DMS79 (cell line): ENCODE results near the gene FAM13B.
"Not testable (repeated sequence)": the region's sequence is repeated elsewhere in the genome, so short reads cannot be mapped to it uniquely, and the experiment has no call there.

ENCODE experiments used
- DNase-seq: peaks from one replicate; lab custom pipeline; 2025; lab: John Stamatoyannopoulos, UW

Gene FAM13B

DNA sequence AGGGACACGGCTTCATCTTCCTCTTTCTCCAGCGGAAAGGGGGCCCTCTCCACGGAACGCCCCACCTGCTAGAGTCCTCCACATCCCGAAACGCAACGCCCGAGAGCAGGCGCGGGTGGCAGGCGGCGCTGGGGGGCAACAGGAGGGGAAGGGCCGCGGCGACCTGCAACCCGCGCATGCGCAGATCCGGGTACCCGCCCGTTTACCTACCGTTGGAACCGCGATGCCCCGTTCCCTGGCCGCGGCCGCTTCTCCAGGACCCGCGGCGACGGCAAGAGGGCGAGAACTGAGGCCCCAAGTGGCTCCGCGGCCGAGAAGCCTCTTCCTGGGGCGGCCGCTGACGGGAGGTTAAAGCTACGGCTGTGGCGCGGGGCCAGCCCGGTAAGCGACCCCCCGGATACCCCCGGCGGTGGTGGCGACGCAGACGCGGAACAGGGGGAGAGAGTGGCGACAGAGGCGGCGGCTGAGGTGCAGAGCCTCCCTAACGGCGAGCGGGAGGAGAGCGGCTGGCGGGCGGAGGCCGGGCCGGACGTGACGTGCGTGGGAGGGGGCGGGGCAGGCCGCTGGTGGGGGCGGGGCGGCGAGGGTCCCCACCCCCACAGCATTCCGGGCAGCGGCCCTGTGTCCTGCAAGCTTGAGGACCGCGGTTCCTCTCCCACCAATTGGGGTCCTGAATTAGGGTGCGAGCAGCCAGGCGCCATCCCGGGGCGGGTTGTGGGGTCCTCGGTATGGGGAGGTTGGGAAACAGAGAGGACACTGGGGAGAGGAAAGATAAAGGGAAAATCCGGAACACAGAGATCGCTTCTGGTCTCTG lies at the start of gene FAM13B:
Gene FAM13B (minus strand): TSS at position 508 of the 814 bp plus-strand sequence. CDS start 13,968 bp downstream, outside the sequence.
- DNase-seq = peak; percentile 24

DNA sequence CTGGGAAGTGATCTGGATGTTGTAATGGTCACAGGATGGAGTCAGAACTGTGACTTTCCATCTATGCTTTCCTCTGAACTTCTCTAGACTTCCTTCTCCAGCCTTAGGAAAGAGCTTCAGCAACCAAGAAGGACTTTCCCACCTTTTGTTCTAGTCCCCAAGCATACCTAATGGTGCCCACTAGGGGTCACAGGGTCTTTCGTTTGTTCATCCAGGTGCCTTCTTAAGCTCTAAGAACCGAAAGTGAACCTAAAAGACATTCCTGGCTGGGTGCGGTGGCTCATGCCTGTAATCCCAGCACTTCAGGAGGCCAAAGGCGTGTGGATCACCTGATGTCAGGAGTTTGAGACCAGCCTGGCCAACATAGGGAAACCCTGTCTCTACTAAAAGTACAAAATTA lies 49.2 kb upstream of the FAM13B start:
- DNase-seq = no peak

DNA sequence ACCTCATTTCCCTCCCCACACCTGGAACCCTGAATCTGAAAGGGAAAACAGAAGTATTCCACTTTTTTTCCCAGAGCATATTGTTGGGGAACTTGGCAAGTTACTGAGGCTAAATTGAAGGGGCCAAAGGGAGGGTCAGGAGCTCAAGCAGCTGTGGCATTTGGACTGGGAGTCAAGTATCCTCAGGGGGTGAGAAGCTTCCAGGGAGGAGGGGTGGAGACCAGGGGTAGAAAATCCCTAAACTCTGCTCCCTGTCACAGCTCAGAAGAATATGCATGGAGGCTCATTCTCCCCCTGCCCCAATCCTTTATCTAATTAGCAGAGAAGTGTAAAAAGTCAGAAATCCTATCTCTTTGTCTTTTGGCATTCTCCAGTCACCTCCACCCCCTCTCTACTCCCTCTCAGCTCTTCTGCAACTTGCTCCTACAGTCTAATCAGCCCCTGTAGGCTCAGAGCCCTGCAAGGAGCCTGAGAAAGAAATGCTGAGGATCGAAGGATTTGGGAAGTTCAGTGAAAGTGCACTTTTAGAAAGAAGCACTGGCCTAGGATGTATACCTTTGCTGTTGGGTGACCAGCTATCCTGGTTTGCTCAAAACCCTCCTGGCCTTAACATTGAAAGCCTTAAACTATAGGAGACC lies 45.2 kb upstream of the FAM13B start:
- DNase-seq = no peak

DNA sequence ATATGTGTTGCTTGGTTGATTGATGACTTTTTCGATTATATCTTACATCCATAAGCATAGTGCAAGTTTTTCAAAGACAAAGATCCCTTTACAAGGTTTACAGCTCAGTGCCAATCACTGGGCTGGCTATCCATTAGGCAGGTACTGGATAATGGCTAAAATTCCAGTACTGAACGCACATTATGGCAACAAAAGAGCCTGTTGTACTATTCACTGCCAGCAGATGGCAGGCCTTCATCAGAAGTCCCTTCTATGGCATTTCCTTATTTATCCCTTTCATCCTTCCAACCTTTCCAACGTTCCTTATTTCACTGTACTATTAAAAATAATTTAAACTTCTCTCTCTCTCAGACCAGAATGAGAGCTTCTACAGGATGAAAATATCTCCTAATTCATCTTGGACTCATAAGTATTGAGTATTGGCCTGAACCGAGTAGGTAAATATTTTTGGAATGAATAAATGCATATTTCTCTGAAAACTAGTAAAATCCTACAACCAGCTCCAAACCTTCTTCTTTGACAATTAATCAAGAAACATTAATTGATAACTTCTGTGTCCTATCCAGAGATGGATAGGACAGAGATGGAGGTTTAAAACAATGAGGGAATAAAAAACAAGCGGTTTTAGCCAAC lies 44.3 kb upstream of the FAM13B start:
- DNase-seq = no peak

DNA sequence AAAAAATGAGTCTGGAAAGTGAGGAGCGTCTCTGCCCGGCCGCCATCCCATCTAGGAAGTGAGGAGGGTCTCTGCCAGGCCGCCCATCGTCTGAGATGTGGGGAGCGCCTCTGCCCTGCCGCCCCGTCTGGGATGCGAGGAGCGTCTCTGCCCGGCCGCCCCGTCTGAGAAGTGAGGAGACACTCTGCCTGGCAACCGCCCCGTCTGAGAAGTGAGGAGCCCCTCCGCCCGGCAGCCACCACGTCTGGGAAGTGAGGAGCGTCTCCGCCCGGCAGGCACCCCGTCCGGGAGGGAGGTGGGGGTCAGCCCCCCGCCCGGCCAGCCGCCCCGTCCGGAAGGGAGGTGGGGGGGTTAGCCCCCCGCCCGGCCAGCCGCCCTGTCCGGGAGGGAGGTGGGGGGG lies 37.1 kb upstream of the FAM13B start:
- not testable (repeated sequence) for DNase-seq

DNA sequence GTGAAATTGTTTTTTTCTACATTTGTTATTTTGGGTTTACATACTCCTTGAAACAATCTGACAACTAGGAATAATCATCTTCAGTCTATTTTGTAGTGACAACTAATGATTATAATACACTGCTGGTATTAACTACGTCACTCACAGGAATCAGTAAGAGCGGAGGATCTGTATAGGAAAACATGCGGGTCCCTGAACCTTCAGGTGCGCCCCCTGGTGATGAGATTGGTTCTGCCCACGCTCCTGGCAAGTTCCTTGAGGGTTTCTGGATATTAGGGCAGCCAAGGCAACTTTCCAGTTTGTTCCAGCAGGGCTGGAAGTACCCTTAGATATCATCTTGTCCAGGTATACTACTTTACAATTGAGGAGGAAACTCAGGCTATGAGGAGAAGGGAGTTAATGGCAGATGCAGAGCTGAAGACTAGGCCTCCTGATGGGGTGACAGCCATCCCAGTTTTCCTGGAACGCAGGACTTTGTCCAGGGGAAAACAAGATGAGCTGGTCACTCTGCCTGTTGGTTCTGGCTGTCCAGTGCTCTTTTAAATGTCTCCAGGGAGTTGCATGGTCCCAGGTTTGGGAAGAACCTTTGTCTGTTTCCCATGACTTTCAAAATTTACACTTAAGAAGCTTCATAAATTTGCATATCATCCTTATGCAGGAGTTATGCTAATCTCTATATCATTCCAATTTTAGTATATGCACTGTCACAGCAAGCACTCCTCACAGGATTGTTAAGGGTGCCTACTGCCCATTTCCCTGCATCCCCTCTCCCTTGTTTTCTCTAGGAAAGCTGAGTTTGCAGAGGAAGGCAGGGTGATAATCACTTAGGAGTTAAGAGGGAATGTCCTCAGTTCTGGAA lies 36.1 kb upstream of the FAM13B start:
- DNase-seq = no peak

DNA sequence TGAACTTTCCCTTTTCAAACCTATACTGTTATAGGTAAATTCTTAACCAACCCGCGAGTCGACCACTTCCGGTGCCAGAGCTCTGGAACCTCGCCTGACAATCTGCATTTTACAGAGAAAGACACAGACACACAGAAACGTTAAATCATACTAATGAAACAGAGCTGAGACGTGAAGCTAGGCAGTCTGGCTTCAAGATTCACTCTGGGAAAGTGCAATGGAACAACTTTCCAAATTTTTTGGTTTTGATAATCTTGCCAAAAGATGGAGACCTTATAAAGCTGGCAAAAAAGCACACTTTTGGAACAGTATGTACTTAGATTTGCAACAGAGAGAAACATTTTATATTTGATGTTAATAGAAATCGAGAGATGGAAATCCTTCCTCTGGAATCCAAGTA lies 35.1 kb upstream of the FAM13B start:
- DNase-seq = no peak

DNA sequence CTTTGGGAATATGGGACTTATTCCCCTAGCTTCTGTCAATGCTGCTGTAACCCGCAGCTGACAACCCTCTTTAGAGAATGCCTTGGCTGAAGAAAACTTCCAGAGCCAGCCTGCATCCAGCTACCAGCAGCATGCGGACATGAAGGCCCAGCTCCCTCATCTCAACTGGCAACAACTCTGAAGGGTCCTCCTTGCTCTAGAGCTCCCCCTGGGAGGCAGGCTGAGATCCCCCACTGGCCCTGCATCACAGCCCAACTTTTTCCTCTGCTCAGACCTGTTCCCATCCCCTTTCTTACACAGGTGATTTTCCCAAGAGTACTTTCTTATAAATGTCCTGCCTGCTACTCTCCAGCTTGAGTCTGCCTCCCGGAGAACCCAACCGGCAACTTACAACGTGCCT lies 32.2 kb upstream of the FAM13B start:
- DNase-seq = no peak

DNA sequence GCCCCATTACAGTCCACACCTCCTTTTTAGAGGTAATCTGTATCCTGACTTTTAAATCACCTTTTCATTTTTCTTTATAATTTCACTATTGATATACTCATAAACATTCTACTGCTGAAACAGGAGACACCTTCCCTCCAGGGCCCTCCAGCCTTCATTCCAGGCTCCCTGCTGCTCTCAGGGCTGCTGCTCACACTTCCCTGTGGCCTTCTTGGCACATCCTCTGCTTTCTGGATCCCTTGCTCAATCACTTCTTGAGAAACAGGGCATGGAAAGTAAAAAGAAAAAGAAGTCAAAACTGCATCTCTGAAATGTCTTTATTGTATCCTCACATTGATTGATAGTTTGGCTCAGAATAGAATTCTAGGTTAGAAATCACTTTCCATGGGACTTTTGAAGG lies 31.6 kb upstream of the FAM13B start:
- DNase-seq = no peak

DNA sequence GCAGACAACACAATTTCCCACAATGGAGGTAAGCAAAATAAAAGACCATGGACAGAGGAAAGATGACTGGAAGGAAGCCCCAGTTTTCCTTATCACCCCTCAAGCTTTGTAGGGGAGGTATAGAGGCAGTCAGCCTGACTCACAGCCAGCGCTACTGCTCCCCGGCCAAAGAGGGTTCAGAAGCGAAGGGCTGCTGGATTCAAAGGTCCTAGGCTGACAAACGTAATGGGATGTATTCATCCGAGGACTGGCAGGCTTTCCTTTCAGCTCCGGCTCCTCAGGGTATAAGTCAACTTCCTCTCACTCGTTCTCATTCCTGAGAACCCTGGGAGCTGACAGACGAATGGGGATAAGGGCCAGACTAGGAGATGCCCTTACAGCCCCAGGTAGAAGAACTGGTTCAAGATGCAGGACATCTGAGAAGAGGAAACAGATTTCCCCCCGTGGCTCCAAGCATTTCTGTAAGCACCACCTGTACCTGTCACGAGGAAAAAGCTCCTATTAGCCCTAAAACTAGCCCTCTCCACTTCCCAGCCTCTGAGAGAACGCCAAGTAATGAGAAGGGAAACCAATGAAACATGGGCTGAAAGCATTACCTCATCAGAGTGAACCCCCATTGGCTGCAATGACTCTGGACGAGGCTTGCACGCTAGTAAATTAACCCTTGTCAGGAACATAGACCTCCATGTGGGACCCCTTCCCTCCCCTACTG lies 22.1 kb upstream of the FAM13B start:
- DNase-seq = no peak

DNA sequence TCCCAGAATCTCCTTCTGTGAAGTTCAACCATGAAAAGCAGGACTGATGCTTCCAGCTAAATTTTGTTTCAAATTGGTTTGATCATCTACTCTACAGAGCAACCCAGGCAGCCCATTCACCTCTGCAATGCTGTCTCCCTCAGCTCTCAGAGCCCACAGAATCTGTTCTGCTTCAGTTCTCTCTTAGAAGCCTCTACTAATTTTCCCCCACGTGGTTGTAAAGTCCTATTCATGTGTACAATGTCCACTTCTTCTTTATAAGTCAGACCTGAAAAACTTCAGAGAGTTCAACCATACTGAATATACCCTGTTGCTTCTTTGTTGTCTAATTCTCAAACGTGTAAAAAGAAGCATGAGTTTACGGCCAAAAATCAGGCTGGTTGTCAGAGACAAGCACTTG lies 21.3 kb upstream of the FAM13B start:
- no peak for DNase-seq

DNA sequence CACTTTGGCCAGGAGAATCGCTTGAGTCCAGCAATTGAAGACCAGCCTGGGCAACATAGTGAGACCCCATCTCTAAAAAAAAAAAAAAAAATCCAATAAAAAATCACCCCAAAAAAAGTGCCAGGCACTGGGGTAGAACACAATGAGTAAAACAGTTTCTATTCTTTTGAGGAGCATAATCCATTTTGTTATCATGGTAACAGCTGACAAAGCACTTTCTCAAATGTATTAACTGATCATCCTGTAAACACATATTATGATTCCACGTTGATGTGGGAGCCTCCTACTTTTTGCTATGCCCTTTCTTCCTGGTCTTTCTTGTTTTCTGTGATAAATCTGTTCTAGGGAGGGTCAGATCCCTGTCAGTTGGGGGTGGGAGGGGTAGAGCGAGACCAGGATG lies 20.7 kb upstream of the FAM13B start:
- DNase-seq = no peak

DNA sequence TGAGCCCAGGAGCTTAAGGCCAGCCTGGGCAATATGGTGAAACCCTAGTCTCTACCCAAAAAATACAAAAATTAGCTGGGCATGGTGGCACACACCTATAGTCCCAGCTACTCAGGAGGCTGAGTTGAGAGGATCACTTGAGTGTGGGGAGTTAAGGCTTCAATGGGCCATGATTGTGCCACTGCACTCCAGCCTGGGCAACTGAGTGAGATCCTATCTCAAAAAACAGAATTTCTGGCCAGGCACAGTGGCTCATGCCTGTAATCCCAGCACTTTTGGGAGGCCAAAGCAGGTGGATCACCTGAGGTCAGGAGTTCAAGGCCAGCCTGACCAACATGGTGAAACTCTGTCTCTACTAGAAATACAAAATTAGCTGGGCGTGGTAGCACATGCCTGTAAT lies 19.8 kb upstream of the FAM13B start:
- not testable (repeated sequence) for DNase-seq

DNA sequence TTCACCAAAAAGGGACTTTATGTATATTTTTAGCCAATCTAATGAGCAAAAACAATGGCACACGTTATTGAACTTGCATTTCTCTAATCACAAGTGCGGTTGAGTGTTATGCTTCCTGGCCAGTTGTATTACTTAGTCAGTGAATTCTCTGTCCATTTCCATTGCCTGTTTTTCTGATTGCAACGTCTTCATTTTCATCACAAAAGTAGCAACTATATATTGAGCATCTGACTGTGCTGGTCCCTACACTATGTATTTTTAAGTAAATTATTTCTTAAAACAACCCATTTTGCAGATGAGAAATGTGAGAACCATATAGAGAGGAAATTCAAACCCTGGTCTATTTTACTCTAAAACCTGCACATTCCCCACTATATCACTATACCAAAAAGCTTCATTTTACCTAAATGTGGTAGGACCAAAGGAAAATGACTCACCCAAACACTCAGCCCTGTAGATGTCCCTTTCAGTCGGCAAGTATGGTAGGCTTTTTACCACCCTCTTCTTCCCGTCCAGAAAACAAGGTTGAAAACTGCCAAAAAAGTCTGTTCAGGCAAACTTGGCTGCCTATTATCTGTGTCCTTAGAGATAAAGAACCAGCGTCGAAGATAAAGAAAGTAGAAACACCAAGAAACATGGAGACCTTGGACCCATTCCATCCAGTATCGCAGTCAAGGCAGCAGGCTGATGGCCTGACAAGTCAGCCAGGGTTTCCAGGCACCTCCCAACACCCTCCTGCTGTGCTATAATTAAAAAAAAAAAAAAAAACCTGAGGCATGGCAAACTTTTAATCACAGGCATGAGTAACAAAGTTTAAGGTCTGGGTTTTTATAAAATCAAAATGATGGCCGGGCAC lies 18.8 kb upstream of the FAM13B start:
- DNase-seq = no peak

DNA sequence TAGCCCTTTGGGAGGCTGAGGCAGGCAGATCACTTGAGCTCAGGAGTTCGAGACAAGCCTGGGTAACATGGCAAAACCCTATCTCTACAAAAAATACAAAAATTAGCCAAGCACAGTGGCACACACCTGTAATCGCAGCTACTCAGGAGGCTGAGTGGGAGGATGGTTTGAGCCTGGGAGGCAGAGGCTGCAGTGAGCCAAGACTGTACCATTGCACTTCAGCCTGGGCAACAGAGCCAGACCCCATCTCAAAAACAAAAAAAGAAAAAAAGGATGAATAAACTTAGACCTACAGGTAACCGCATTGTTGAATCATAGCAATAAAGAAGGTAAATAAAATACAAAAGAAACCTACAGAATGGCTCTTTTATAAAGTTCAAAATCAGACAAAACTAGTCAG lies 12.4 kb upstream of the FAM13B start:
- DNase-seq = not testable (repeated sequence)

DNA sequence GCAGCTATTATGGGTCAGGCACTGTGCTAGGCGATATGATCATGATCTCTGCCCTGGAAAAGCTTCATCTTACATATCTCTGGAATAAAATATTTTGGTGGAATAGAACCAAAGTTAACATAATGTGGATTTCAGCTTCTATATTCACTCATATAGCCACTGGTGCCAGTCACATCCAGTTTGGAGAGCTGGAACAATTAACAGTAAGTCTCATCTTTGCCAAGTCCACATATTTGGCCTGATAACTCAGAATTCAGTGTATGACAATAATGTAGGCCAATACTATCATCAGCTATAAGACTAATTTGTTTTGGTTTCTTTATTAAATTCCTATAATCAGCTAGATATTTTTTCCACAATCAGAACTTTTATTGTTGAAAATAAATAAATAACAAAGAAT lies 5.9 kb upstream of the FAM13B start:
- DNase-seq = no peak

DNA sequence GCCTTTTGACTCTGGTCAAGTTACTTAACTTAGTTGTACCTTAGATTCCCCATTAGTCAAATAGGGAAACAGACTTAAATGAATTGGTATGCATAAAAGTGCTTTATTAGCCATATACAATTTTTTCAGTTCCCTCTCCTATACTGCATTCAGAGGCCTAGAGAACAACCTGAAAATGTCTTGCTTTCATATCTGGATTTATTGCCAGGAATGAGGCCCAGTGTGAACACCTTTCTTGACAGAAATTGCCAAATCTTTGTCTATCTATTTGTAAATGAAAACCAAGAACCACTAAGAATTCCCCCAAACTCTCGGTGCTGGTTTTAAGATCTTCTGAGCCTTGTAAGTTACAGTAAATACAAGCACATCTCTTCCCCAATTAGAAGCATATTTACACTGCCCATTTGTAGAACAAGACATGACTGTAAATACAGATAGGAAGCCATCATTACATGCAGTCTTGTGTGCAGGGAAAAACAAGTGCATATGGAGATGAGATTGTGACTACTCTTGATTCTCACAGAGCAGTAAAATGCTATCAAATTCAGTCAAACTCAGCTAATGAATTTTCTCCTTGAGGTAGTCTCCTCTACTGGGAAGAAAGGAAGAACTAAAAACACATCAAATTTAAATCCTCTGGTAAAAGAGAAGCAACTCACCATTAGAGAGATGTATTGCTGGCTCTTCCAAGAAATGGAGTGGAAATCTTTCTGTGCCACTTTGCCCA lies 5.2 kb upstream of the FAM13B start:
- no peak for DNase-seq

DNA sequence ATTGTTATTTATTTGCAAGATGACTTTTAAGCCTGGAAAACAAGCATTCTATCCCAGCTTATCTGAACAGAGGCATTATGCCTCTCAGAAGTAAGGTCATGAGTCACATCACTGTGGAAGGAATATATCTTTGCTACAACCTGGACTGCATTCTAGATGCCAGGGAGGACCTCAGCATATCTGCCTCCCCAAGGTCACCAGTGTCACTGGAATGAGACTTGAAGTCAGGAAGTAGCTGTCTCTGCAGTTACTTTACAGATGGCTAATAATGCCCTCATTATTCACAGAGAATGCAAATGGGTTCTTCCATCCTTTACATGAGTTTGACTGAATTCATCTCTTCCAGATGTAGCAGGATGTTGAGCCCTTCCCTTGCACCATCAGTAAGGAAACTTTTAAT lies 4.4 kb upstream of the FAM13B start:
- DNase-seq = no peak

DNA sequence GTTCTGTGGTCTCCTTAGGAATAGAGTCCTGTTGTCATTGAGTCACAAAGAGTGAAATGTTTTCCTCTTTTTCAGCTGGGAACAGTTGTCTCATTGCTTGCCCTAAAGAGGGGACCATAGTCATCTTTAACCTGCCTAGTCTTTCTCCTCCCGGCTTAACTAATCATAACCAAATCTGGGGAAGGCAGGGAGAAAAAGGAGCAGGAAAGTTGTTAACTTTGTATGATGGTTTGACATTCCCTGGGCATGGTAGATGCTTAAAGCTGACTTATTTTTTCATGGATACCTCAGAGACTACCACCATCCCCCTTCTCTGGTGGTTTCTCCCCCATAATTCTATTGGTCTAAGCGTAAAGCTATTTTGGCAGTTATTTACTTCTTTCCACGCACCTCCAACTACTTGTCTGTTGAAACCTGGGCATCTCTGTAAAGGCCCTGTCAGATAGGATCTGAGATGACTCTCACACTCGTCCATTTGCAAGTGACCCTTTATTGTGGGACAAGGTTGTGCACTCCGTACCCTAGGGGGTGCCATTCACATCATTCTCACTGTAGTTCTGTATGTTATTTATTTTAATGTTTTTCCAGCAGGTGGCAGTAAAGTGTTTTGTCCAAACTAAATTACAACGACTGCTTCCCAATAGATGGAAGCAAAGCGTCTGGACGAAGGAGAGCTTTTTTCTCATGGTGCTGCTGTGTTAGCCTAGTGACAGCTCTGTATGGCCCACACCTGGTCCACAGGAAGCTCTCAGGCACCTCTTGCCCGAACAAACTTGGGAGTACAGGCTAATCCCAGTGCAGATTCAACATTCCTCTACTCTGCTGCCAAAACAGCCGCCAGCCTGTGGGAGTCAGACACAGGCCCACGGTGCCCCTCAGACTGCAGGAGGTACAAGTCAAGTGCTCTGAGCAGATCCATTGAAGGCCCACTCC lies 3.0 kb upstream of the FAM13B start:
- peak; percentile 25 for DNase-seq
